Thyroid gland (tissue), 4 donors: ENCODE measurements around the gene SRRM5. TPM values are rescaled to one million over a fixed set of nuclear protein-coding genes. Genes with fewer than 3 reads are reported as not detected.
A peak's percentile ranks its signal among the peaks of the same experiment; 100 is the strongest.

ENCODE experiments used
- DNase-seq, 2 donors: peaks; one replicate each; pipeline ENCODE4 v3.0.0-alpha.2; 2019
- H3K27ac ChIP-seq, 3 donors: fragments of 200-600 bp; sonication (generic); 1 replicate in 2 of 3; 2 replicates in 1 of 3; pipeline ENCODE4 v1.5.1; 2016 to 2019; ENCODE audit warnings: mild to moderate bottlenecking in 1 of 3, moderate library complexity in 1 of 3
- H3K27me3 ChIP-seq: fragments of 200-600 bp; sonication (generic); one replicate; pipeline ENCODE4 v1.5.1; 2019
- H3K36me3 ChIP-seq, 2 donors: fragments of 200-600 bp; sonication (generic); one replicate each; pipeline ENCODE4 v1.5.1; 2016 to 2019
- H3K4me1 ChIP-seq, 2 donors: fragments of 200-600 bp; sonication (generic); one replicate each; pipeline ENCODE4 v1.5.1; 2017 to 2019
- H3K4me3 ChIP-seq, 3 donors: fragments of 200-600 bp; sonication (generic); replicated peaks in 1 of 3; 1 replicate in 2 of 3; 2 replicates in 1 of 3; pipeline ENCODE4 v1.5.1; 2016; ENCODE audit warnings: mild to moderate bottlenecking in 1 of 3
- H3K9me3 ChIP-seq: fragments of 200-600 bp; sonication (generic); one replicate; pipeline ENCODE4 v1.5.1; 2017
- POLR2A ChIP-seq, 2 donors: fragments of 450-650 bp; IDR thresholded peaks; one replicate each; pipeline ENCODE4 v1.6.1; 2017; ENCODE audit warnings: antibody characterized with exemption in 2 of 2, mild to moderate bottlenecking in 2 of 2, moderate library complexity in 1 of 2
- WGBS, 2 donors: methylation state at CpG; one replicate each; pipeline ENCODE4 v1.1.5; 2017; 5-methylcytosine and 5-hydroxymethylcytosine counted together
- intact Hi-C: fragments of 100-400 bp; cut with DNase I; formaldehyde crosslinking; loops from one replicate; pipeline ENCODE4 v1.15.1; 2023
- total RNA-seq, 4 donors: library from RNA; depleted of rRNA; stranded (reverse); fragments of >200 nt; gene quantifications; one replicate each; pipeline ENCODE4 v1.2.3, GENCODE V29; 2016
- TF ChIP-seq, protein P1 (sequence below), 6 experiments: fragments of 200-600 bp in 3 of 6; fragments of 450-650 bp in 3 of 6; sonication (generic) in 3 of 6; IDR thresholded peaks; one replicate each; pipeline ENCODE4 v1.5.1; 2016 to 2019; ENCODE audit warnings: antibody characterized with exemption in 6 of 6, mild to moderate bottlenecking in 2 of 6, inconsistent platforms in 1 of 6, moderate library complexity in 1 of 6

The SRRM5 gene
- total RNA-seq, 4 donors from 2014 or later, result 0.27 to 1.5 (median 0.59) TPM; not detected in 1

DNA sequence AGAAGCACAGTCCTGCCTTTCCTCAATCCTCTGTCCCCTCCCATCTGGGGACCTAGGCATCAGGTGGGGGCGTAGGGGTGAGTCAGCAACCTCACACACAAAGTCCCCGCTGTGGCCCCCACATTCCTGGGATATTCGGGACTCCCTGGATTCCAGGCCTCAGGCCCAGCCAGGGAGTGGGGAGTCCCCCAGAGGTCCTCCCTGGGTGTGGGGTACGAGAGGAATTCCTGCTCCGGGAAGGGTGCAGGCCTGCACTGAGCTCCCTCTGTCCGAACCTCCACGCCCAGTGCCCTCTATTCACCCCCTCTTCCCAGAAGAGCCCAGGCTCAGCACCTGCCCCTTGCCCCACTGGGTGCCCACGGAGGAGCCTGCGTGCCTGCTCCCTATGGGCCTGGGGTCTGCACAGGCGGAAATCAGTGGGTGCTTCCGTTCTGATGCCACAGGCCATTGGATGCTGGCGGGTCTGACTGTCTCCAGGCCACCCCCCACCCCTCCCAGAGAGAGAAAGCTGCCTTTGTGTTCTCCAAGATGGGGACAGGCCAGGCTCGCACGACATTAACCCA is 24.3 kb downstream of the SRRM5 start:
- Histone ChIP-seq H3K4me3 (no peak overlapping the region), H3K27me3 (no peaks in the 10 kb centered on the region), H3K27ac (no peak overlapping the region), H3K4me1 (peaks cover 7 to 8% of the 10 kb centered on the region in 2 donors), H3K9me3 (no peaks in the 10 kb centered on the region), H3K36me3 (no peaks in the 10 kb centered on the region)
- 73 to 83% methylated on average over 9 to 10 of the region's 14 CpGs for WGBS, 2 donors
- DNase-seq, result no peak
- intact Hi-C loops, result no loop called here
- TF ChIP-seq POLR2A (IDR thresholded peaks at IDR 0.05), result no peak
- TF ChIP-seq, protein P1, sequence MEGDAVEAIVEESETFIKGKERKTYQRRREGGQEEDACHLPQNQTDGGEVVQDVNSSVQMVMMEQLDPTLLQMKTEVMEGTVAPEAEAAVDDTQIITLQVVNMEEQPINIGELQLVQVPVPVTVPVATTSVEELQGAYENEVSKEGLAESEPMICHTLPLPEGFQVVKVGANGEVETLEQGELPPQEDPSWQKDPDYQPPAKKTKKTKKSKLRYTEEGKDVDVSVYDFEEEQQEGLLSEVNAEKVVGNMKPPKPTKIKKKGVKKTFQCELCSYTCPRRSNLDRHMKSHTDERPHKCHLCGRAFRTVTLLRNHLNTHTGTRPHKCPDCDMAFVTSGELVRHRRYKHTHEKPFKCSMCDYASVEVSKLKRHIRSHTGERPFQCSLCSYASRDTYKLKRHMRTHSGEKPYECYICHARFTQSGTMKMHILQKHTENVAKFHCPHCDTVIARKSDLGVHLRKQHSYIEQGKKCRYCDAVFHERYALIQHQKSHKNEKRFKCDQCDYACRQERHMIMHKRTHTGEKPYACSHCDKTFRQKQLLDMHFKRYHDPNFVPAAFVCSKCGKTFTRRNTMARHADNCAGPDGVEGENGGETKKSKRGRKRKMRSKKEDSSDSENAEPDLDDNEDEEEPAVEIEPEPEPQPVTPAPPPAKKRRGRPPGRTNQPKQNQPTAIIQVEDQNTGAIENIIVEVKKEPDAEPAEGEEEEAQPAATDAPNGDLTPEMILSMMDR (IDR thresholded peaks at IDR 0.05), result no peak

DNA sequence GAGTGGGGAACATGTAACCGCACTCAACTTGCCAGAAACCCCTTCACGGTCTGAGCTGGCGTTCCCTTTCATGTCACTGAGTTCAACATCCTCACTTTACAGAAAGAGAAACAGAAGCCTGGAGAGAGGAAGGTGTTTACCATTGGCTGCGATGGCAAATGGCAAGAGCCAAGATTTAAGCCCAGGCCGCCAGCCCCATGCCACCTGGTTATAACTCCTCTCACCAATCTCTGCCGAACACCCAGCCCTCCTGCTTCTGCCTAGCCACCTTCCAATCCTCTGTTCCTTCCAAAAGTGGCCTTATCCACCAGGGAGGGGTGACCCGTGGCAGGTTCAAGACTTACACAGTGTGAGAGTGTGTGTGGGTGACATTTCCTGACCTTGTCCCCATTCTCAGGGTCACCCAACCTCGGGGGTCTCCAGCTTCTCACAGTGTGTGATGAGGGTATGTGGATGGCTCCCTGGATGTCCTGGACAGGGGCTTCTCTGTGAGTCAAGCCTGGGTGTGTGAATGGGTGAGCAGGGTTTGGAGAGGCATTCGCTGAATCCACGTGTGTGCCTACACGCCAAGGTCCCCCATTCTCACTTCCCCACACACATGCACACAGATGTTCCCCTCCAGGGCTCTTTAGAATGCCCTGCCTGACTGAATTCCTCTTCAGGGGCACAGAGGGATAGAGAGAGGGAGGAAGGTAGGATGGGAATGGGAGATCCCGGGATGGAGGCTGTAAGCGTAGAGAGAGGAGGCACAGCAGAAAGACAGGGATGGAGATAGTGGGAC is 26.5 kb downstream of the SRRM5 start:
- no peak overlapping the region for H3K4me3 ChIP-seq
- no peak overlapping the region for H3K27ac ChIP-seq
- no peaks in the 10 kb centered on the region for H3K9me3 ChIP-seq
- no peak for DNase-seq
- TF ChIP-seq, protein P1 (IDR thresholded peaks at IDR 0.05), result no peak
- TF ChIP-seq POLR2A (IDR thresholded peaks at IDR 0.05), result no peak
- H3K36me3 ChIP-seq, result no peaks in the 10 kb centered on the region
- H3K27me3 ChIP-seq, result no peaks in the 10 kb centered on the region
- H3K4me1 ChIP-seq, result peaks cover 7 to 8% of the 10 kb centered on the region in 2 donors
- intact Hi-C loops, result no loop called here
- 71 to 76% methylated on average over 13 of the region's 13 CpGs for WGBS, 2 donors

DNA sequence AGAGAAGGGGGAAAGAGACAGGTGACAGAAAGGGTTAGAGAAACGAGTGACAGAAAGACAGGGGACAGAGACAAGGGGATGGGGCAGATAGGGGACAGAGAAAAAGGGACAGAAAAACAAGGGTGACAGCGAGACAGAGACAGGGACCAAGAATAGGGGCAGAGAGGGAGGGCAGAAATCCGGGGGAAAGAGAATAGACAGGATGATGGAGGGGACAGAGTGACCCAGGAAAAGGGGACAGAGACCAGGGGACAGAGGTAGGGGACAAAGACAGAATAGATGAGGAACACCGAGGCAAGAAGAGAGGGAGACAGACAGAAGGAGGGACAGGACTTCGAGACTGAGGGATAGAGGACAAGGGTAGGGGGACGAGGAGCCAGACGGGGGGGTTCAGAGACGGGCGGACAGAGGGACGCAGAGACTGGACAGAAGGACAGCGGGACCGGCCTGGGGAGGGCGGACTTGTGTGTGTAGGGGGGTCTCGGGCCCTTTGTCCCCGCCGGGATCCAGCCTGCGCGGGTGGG is 27.2 kb downstream of the SRRM5 start:
- intact Hi-C loops, result no loop called here
- Histone ChIP-seq H3K4me3 (peak overlapping the region in 1 of 3 donors; percentile 23), H3K27me3 (no peaks in the 10 kb centered on the region), H3K4me1 (peaks cover 7 to 8% of the 10 kb centered on the region in 2 donors), H3K9me3 (no peaks in the 10 kb centered on the region), H3K36me3 (no peaks in the 10 kb centered on the region), H3K27ac (no peak overlapping the region)
- no peak for TF ChIP-seq POLR2A (IDR thresholded peaks at IDR 0.05)
- TF ChIP-seq, protein P1 (IDR thresholded peaks at IDR 0.05), result no peak
- WGBS, 2 donors, result 12 to 15% methylated on average over 13 of the region's 18 CpGs
- no peak for DNase-seq

DNA sequence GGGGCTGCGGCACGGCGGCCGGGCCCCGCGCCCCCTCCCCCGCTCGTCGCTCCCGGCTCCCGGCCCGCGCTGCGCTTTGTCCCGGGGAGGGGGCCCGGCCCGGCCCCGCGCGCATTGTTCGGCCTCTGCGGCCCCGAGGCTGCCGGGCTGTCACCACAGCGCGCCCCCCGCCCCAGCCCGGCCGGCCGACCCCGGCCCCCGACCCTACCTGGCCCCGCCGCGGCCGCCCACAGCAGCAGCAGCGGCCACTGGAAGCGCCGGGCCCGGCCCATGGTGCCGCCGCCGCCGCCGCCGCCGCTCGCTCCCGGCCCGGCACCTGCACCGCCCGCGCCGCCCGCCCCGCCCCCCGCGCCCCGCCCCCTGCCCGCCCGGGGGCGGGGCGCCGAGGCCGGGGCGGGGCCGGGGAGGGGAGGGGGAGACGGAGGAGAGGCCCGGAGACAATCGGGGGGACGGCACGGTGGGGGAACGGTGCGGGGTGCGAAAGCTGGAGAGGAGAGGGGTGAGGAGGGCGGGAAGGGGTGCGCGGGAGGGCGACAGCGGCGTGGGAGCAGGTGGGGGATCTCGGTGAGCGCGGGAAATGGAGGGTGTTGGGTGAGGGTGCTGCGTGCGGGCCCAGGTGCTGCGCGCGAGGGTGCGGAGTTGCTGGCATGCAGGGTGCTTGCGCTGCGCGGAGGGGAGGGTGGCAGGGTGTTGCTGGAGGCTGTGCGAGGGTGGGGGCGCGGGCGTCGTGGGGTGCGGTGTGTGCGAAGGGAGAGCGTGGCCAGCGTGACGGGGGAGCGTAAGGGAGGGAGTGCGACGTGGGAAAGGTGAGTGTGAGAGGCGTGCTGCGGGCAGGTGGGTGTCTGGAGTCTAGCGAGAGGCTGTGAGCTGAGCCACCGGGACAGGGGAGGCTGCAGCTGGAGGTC is 27.9 kb downstream of the SRRM5 start, which contains the start of gene CADM4:
TSS of gene CADM4 (minus strand) at position 332 of the 905 bp plus-strand sequence. CDS start at position 272, 60 bp downstream.
- peaks cover 7 to 8% of the 10 kb centered on the region in 2 donors for H3K4me1 ChIP-seq
- no peaks in the 10 kb centered on the region for H3K36me3 ChIP-seq
- 3 to 6% methylated on average over 29 to 32 of the region's 110 CpGs for WGBS, 2 donors
- DNase-seq, result peak; percentile 22 to 23
- TF ChIP-seq, protein P1 (IDR thresholded peaks at IDR 0.05), result no peak
- no peak for TF ChIP-seq POLR2A (IDR thresholded peaks at IDR 0.05)
- H3K27ac ChIP-seq, result no peak within 1 kb of the TSS
- intact Hi-C loops, result no loop called here
- peak within 1 kb of the TSS in 1 of 3 donors; percentile 37 for H3K4me3 ChIP-seq
- H3K27me3 ChIP-seq, result no peaks in the 10 kb centered on the region
- H3K9me3 ChIP-seq, result no peaks in the 10 kb centered on the region
